Gastroesophageal sphincter (tissue), 3 donors: Measurements from ENCODE around the gene KCNH1.

ENCODE experiments used
- POLR2A ChIP-seq, 2 donors: fragments of 450-650 bp; IDR thresholded peaks; one replicate each; pipeline ENCODE4 v1.6.1; 2017; ENCODE audit warnings: antibody characterized with exemption in 2 of 2, mild to moderate bottlenecking in 2 of 2, moderate library complexity in 1 of 2
- POLR2AphosphoS5 ChIP-seq: sonication (generic); formaldehyde crosslinking; IDR thresholded peaks from one replicate; pipeline ENCODE4 v1.6.1; 2017; ENCODE audit warnings: antibody characterized with exemption
- TF ChIP-seq, protein P1 (sequence below), 4 experiments: fragments of 200-600 bp in 2 of 4; fragments of 450-650 bp in 2 of 4; sonication (generic) in 1 of 4; IDR thresholded peaks; one replicate each; pipeline ENCODE4 v1.5.1; 2017 to 2019; ENCODE audit warnings: antibody characterized with exemption in 4 of 4, mild to moderate bottlenecking in 2 of 4, moderate library complexity in 2 of 4

DNA sequence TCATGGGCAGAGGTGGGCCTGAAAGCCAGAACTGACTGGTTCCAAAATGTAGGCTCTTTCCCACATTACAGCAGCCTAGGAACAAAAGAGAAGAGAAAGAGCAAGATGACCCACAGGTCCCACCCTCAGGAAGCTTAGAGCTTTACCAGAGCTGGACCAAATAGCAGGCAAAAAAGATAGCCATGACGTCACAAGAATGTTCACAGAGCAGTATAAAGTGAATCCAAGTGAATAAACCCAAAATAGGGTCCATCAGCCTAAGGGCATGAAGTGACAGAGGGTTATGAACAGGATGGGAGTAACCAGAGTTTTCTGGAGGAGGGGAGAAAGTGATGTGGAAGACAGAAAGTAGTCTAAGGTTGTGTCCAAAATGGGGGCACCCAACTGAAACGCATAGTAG lies 221.2 kb downstream of the KCNH1 start:
- TF ChIP-seq POLR2AphosphoS5 = no peak
- TF ChIP-seq, protein P1, sequence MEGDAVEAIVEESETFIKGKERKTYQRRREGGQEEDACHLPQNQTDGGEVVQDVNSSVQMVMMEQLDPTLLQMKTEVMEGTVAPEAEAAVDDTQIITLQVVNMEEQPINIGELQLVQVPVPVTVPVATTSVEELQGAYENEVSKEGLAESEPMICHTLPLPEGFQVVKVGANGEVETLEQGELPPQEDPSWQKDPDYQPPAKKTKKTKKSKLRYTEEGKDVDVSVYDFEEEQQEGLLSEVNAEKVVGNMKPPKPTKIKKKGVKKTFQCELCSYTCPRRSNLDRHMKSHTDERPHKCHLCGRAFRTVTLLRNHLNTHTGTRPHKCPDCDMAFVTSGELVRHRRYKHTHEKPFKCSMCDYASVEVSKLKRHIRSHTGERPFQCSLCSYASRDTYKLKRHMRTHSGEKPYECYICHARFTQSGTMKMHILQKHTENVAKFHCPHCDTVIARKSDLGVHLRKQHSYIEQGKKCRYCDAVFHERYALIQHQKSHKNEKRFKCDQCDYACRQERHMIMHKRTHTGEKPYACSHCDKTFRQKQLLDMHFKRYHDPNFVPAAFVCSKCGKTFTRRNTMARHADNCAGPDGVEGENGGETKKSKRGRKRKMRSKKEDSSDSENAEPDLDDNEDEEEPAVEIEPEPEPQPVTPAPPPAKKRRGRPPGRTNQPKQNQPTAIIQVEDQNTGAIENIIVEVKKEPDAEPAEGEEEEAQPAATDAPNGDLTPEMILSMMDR (IDR thresholded peaks at IDR 0.05) = no peak
- no peak for TF ChIP-seq POLR2A (IDR thresholded peaks at IDR 0.05)
